ENCODE data around the gene RHCG.
"Not testable (repeated sequence)": the region's sequence is repeated elsewhere in the genome, so short reads cannot be mapped to it uniquely, and the experiment has no call there.

The RHCG gene

DNA sequence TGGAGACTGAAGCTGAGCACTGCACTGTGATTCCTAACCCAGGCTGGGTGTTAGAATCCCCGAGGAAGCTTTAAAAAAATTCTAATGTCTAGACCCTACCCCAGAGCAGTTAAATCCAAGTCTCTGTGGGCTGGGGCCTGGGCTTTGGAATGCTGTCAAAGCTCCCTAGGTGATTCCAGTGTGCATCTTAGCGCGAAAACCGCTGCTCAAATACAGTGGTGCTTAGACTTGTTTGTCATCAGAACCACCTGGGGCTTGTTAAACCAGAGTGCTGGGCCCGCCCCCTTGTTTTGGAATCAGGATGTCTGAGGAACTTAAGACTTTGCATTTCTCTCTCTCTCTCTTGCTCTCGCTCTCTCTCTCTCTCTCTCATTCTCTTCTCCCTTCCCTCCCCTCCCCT lies 20.7 kb downstream of the RHCG start:
- DNase-seq: no peak

DNA sequence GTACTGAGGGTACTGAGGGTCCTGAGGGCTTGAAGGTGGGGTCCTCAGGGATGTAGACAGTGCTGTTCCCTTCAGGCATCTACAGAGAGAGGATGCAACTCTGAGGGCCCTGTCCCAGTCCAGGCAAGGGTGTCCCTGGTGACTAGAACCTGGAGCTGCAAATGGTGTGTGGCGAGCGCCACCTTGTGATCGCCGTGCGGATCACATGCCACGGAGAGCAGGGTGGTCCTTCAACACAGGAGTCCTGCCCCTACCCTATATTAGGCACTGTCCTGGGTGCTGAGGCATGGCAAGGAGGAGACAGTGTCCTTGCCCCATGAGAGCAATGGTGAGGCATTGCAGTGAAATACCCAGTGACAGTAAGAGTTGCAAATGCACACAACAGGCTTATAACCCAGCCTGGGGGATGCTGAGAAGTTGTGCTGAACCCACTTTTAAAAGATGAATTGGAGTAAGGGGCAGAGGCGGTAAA lies 23.6 kb downstream of the RHCG start:
- peak; percentile 69 for DNase-seq

GRCh38 chr15:89469426-89470096 lies 26.8 kb downstream of the RHCG start:
- DNase-seq: no peak

DNA sequence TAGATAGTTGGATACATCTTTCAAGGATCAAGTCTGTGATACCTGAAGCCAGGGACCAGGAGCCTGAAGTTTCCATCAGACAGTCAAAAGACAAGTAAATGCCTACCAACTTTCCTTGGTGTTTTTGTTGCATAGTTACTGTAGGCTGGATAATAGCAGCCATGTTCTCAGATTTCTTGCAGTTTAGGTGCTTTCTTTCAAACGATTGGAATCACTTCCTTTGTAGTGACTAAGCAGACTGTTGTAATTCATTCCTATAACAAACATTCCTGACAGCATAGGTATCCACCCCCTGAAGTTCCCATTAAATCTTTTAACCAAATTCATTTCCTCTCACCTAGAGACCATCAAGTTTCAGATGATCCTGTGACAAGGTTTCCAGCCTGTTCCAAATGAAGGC lies 27.6 kb downstream of the RHCG start:
- not testable (repeated sequence) for DNase-seq

DNA sequence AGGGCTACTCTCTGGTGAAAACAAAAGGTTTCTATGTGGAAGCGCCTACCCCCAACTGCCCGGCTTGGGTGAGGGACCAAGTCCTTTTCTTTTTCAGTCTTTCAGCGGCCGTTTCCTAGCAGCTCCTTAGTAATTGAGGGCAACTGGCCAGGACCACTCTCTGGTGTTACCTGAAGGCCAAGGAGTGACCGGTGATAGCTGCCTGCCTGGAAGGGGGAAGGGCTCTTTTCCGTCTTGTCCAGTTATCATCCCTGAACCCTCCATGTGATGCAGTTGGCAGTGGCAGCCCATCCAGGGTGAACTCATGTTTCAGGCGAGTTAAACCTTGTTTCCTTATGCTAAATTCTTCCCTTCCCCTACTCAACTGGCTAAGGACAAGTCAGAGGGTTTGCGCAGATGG lies 33.3 kb downstream of the RHCG start:
- DNase-seq: no peak

GRCh38 chr15:89462198-89462912 lies 34.0 kb downstream of the RHCG start:
- DNase-seq: peak; percentile 97

DNA sequence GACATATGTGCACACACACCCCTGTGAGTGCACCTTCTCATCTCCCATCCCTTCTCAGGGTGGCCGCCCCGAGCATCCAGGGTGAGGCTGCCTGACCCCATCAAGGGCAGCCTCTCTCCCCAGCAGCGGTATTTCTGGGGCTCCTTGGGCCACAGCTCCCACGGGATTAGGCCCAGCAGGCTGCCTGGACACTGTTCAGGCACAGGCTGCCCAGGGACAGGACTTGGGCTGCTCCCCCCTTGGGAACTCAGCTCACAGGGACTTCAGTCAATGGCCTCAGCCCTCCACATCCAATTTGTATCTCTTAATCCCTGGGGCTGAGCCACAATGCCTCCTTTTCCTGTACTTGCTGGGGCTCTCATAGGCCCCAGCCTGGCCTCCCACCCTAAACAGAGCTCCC lies 35.0 kb downstream of the RHCG start:
- DNase-seq: no peak

- DNase-seq: peak; percentile 8
Measured at GRCh38 chr15:89460048-89460447, 36.3 kb downstream of the RHCG start.

DNA sequence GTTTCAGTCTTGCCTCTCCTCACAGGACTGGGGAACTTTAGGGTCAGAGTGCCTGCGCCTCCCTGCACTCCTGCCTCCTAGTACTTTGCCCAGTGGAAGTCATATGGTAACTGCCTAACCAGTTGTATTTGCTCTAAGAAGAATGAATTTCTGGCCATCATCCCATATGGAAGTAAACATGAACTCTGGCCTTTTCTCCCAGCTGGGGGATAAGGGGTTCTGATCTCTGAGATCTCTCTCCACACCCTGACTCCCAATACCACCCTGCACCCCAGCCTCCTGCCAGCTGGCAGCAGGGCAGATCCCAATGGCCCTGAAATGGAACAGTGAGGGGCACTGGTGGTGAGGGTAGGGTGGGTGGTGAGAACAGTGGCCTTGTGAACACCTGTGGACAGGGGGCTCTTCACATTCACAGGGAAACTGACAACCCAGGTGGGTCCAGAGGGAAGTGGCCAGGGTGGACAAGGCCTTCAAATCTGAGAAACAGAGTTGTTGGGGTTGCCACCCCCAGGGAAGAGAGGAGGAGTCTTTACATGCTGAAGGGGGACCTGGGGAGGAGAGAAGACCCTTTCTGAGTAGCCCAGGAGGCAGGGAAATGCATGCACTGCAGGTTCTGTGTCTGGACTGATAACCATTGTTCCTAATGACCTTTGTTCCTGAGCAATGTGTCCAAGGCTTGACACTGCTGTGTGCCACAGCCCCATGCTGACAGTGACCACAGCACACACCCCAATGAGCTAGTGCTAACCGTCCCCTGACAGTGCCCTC lies 36.9 kb downstream of the RHCG start:
- no peak for DNase-seq

DNA sequence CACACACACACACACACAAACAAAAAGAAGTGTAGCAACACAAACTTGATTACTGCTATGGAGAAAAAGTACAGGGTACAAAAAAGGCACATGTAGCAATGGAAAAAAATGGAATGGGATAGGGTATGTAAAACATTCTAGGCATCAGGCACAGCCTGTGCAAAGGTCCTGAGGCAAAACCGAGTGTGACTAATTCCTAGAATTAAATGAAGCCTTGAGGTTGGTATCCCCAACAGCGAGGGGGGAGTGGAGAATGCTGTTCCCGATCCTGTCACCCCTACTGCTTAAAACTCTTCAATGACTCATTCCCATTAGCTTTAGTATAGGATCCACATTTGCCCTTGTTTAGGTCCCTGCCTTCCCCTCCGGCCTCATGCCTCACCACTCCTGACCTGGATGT lies 37.9 kb downstream of the RHCG start:
- no peak for DNase-seq

GRCh38 chr15:89457086-89457485 lies 39.3 kb downstream of the RHCG start:
- peak; percentile 77 for DNase-seq

GRCh38 chr15:89455535-89455934 lies 40.8 kb downstream of the RHCG start:
- DNase-seq: no peak

GRCh38 chr15:89452330-89452836 lies 44.0 kb downstream of the RHCG start:
- DNase-seq: no peak

- DNase-seq: no peak
Measured at GRCh38 chr15:89451846-89452245, 44.5 kb downstream of the RHCG start.

DNA sequence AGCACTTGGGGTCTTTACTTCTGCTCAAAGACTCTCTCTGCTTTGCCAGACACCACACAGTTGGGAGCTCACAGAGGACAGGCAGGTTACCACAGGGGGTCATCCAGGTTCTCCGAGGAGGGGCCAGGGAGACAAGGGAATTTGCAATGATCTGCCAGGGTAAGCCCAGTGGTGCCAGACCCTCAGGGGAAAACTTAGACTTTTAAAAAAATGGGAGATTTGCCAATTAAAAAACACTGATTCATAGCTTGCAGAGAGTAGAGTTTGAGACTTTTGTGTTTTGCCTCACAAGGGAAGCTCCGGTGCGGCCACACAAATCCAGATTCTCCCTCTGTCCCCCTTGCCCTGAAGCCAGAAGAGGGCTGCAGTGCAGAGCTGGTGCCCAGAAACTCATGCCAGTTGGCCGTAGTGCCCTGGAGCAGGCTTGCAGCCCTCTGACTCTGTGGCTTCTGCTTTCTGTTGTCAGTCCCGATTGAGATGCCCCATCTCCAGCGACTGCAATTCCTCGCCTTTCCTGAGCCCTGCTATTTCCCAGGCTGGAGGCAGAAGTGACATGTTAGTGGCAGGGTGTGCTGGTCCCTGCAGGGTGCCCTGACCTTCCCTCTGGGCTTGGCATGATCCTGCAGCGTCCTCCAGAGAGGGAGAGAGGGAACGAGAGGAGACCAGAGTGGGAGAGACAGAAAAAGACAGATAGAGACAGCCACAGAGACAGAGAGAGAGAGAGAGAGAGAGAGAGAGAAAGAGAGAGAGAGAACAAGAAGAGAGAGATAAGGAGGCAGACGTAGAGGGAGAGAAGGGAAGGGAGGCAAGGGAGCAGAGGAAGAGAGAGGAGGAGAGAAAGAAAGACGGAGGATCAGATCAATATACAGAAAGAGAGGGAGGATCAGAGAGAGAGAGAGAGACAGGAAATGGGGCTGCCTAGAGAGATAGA lies 46.0 kb downstream of the RHCG start:
- no peak for DNase-seq

DNA sequence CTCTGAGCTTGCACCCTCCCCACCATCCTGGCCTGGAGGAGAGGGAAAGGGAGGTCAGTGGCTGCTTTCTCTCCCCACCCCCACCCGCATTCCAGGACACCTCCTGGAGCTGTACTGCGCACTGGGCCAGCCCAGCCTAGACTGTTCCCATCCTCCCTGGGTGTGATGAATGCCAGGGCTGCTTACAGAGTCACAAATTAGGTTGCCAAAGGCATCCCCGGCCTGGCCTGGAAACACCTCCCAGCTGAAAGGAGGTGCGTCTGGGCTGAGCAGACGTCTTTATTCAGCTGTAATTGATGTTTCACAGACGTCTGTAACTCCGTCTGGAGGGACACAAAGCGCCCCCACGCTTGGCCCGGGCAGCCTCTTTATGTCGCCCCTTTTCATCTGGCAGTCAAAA lies 47.6 kb downstream of the RHCG start:
- DNase-seq: no peak

DNA sequence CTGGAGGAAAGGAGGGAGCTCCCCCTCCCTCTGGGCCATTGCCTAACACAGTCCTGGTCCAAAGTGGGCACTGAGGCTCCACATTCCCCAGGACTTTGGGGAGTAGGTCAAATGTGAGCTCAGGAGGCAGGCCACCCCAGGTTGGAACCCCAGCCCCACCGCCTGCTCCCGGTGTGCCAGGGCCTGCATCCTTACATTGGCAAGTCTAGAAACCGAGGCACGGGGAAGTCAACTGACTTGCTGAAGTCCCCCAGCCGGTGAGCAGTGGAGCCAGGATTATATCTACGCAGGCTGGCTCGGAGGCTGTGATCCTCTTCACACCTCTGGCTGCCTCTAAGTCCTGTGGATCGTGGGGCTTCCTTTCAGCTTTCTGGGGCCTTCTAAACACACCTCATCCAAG lies 48.7 kb downstream of the RHCG start:
- DNase-seq: no peak

- no peak for DNase-seq
Measured at GRCh38 chr15:89446255-89446891, 50.0 kb downstream of the RHCG start.

GRCh38 chr15:89445518-89445917 lies 50.9 kb downstream of the RHCG start:
- DNase-seq: no peak

DNA sequence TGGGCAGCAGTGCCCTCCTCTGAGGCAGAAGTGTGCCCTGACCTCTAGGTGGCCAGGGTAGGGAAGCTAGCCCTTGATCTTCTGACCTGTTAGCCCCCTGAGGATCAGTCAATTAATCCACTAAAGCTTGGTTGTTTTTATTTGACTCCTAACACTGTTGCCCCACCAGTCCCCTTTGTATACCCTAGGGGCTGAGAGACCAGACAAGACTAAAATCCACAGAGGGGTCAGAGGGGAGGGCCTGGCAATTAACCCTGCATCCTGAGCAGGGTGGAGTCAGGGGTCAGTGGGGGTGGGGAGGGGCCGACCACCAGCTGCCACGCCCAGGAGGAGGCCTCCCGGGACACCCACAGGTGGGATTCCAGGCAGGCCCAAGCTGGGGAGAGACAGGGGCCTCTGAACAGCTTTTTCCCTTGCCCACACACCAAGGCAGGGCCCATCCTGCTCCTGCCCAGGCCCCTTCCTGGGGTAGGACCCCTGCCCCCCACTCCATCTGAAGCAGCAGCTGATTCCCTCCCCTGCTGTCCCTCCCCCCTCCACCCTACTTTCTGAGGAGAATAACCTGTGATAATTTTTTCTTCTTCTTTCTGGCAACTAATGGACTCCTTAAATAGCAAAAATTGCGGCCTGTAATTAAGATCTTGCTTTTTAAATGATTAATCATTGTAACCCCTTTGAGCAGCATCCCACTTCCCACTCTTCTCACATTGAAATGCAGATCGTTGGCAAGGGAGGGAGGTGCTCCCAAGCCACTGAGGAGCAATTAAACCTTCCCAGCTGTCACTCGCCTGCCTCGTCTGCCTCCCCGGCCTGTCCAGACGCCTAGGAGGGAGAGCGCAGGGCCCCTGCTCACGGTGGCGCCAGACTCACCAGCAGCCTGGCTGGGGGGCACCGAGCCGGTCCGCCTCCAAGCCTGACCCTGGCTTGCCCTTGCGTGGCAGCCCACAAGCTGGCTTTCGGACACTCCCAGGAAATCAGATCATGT lies 51.9 kb downstream of the RHCG start:
- no peak for DNase-seq

DNA sequence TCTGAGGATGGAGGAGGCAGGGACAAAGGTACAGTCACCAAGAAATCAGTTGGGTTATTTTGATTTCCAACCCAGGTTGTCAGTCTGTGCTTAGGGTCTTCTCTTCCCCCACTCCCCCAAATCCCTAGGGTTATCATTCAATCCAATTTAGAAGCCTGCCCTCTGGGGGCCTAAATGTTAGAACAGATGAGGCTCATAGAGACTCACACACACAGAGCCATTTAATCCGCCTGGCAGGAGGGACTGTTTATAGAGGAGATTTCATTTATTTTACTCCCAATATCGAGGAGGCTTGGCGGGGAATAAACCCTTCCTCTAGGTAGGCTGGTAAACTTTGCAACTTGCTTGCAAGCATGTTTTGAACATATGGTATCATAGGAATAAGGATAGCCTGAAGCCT lies 52.8 kb downstream of the RHCG start:
- DNase-seq: no peak

Measured in OCI-M1 (cell line).